HG03469 (cell line): ENCODE data around the gene CCDC178.

Source experiments
- ATAC-seq: cut with Tn5 transposase; IDR thresholded peaks from one replicate; pipeline ENCODE4 v1.9.1; 2021; ENCODE audit warnings: mild to moderate bottlenecking, moderate library complexity, moderate number of reproducible peaks; ENCODE audit not compliant: unreplicated experiment

CCDC178 gene

DNA sequence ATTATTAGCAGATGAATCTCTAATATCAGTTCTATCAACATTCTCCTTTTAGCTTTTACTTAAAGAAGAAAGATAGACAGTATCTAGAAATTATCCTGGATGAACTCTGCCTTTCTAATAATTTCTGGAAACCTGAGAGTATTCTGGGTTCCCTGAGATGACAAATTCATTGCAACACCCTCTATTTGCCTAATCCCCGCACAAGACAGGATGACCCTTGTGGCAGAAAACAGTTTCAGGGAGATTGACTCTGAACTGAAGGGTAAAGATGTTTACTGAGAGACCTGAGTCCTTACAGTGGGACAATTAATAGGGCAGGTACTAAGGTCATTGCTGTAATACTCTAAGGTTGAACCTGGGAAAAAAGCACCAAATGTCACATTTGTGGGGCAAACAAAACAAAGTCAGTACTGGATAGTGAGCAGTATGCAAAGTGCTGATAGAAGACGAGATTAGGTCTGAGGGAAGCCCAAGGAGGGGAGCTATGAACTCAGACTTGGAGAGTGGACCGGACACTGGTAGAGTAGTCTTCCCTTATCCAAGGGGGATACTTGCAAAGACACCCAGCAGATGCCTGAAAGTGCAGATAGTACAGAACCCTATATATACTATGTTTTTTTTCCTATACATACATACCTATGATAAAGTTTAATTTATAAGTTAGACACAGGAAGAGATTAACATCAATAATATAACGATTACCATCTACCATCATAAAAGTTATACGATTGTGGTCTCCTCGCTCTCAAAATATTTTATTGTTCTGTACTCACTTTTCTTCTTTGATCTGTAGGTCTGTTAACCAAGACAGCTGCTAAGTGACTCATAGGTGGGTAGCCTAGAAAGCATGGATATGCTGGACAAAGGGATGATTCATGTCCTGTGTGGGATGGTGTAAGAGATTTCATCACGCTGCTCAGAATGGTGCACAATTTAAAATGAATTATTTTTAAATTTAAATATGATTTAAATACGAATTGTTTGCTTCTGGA lies 519.4 kb downstream of the CCDC178 start:
- no peak for ATAC-seq

DNA sequence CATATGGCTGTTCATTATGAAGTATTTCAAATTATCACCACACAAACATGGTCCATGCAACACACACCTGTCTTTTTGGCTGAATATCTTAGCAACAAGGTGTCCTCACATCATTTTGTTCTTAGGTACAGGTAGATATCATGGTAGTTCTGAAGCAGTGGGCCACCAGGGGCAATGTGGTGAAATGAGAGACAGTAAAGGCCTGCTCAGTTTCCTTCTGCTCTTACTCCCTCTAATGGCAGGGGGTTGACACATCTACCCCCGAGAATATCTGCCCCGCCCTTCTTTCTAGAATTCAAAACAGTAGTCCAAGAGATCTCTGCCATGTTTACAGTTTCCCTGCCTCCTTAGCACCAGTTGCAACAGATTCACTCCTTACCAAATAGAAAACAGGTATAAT lies 520.7 kb downstream of the CCDC178 start:
- peak; percentile 91 for ATAC-seq

DNA sequence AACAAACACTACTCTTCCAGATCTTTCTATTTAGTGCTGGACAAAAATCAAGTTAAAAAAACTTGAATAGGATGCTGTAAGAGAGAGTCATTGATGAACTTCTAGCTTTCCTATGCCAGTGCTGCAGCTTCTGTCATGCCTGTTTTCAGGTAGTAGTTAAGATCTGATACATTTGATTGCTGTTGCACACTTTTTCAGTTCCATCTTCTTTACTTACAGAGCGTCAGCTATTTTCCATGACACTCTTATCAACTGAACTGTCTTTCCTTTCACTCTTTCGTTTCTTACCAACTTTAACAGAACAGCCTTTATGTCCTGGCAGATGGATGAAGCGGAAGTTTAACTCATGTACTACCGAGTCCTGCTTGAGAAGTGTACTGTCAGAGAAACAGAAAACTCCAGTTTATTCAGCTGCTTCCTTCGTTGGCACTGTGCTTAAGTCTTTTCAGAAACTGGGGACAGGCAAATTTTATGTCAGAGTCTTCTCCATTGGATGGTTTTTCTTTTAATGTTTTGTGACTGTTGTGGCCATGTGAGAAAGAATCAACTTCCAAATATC lies 521.8 kb downstream of the CCDC178 start:
- ATAC-seq: no peak

DNA sequence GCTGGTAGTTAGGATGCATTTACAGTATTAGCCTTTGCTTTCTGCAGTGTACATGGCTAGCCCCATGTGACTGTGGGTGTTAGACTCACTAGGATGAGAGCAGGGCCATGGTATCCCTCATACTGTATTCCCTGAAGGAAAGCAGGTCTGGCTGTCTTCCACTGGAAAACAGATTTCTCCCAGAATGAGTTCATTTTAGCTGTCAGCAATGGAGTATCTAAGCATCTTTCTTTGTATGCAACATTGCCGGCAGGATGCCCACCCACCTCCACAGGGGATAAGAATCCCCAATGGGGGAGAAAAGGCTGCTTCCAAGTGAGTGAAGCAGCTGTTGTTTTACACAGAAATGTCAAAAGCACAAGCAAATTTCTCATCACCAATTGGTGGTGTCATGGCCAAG lies 525.0 kb downstream of the CCDC178 start:
- ATAC-seq: no peak

DNA sequence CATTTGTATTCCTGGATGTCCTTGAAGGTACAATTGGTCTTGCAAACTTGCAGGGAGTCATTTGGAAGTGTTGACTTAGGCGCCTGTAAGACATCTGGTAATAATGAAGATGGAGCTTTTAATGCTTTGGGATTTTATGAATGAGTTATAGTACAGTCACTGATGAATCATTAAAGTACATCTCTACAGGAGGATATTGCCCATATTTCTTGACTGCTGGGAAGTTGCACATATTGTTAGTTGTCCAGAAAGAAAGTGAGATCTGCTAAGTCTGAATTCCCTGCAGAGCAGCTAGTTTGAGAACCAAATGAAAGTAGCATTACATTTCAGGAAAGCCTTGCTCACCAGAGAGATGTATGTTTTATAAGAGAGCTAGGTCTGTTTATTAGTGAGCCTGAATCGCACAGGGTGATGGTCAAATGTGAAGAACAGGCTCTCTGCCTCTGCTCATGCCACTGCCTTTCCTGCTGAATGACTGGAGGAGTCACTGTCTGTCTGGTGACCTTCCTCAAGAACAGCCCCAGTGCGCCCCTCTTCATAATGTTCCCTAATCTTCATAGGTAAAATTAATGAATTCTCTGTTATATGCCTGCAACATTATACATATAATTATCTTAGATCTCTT lies 528.7 kb downstream of the CCDC178 start:
- no peak for ATAC-seq

DNA sequence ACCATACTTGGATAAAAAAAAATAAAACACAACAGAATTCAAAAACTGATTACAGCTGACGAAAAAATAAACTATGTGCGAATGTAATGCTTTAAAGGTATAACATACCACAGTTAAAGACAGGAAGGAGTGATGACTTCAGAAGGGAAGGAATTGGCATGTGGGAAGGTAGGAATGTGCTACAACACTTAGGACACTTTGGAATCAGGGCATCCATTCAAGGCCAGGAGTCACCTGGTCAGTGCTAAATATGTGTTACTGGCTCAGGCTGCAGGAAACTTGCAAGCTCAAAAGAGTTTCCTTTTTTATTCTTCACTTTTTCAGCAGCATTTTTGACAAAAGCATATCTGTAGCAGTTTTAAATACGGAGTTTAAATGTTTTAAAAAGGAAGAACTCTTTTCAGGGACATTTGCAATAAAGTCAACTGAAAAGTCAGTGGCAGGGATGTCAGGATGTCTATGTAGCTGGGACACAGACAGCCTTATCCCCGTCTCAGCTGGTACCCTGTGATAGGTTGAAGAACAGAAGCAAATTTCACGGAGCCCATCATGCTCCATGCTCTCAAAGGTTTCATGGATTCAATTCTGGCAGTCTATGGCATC lies 529.7 kb downstream of the CCDC178 start:
- no peak for ATAC-seq

DNA sequence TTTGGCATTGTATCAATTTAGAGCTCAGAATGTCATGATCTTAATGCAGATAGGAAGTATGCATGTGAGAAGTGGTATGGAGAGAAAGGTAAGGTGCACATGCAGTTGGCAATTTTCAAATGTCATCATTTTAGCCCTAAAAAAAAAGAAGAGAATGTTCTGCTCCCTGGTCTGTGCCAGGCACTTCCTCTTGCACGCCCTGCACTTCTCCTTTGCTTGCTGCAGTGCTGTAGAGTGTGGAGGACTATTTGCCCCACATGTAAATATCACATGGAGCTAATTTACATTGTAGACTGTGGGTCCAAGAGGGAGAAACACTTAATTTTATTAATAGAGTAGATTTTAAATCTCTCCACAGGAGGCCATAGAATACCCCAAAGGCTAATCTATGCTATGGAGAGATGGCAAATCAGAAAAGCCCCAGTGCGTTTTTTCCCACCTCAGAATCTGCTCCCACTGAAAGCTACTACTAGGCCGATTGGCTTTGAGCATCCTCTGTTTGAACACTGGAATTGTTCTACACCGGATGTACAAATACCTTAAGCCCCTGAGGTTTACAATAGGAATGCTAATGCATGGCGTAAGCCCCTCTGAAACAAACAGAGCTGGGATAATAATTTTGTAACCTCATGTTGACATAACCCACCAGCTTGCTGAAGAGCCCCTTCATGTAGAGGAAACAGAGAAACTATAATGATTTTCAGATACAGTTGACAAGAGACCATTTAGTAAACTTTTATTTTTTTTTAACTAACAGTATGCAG lies 530.5 kb downstream of the CCDC178 start:
- ATAC-seq: no peak

DNA sequence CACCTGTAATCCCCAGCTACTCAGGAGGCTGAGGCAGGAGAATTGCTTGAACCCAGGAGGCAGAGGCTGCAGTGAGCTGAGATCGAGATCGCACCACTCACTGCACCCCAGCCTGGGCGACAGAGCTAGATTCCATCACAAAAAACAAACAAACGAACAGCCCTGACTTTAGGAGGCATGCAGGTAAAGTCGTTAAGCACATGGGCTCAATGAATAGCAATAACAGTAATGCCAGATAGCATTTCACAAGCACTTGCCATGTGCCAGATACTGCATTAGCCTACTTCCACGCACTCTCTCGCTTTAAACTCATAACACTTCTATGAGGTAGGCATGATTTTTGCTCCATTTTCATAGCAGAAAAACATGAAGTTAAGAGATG lies 532.1 kb downstream of the CCDC178 start:
- no peak for ATAC-seq

DNA sequence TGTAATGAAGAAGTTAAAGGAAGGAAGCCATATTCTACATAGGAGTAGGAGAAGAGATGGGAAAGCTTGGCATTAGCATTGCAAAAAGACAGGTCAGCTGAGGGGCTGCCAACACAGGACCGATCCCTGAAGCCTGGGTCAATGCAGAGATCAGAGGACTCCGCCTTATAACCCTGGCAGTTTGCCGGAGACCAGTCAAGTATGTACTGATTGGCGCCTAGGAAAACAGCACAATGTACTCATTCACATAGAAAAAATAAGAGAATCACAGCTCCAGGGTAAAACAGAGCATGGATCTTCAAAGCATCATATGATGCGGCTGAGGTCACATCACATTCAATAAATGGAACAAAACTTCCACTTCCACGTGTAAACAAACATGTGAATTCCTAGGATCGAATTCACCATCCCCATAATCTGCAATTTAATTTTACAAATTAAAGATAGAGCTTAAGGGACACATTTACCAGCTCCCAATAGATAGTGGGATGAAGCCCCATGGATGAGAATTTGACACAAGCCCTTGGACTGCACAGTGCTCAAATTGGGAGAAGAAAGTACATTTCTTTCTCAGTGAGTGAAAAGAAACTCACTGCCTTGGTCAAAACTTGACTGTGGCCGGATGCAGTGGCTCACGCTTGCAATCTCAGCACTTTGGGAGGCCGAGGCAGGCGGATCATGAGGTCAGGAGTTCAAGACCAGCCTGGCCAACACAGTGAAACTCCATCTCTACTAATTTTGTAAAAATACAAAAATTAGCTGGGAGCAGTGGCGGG lies 532.7 kb downstream of the CCDC178 start:
- no peak for ATAC-seq

DNA sequence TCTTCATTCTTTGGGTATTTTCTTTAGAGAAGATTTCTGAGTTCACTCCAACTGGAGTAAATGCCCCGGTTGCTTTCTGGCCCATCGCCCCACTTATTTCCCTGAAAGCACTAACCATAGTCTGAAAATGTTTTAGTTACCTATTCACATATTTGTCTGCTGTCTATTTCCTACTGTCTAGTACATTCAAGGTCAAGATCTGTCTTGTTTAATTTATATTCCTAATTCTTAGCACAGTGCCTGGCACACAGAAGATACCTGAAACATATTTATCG lies 533.3 kb downstream of the CCDC178 start:
- no peak for ATAC-seq

DNA sequence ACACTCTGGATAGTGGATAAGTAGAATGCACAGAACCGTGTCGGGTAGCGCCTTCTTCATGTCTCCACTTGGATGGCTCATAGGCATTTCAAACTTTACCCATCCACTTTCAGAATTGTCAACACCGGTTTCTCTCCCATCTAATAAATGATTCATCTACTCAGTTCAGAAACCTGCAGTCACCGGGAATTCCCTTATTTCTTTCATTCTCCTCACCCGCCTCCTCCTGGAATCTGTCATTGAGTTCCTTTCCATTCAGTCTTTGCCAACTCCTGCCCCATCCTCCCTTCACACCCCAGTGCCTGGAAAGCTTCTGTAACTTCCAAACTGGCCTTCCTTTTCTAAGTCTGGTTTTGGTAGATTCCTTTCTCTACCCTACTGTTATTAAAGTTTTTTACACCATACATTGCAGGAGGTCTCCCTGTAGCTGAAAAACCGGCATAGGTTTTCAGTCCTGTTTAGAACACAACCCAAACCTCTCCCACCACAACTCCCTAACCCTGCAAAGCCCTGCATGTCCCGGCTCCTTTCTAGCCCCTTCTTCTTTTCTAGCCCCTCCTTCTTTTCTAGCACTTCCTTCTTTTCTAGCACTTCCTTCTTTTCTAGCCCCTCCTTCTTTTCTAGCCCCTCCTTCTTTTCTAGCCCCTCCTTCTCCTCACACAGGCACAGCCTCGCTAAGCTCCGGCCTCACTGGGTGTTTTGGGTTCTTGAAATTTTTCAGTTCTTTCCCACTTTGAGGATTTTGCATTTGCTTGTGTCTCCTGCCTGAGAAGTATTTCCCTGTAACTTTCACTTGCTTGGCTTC lies 533.8 kb downstream of the CCDC178 start:
- no peak for ATAC-seq

DNA sequence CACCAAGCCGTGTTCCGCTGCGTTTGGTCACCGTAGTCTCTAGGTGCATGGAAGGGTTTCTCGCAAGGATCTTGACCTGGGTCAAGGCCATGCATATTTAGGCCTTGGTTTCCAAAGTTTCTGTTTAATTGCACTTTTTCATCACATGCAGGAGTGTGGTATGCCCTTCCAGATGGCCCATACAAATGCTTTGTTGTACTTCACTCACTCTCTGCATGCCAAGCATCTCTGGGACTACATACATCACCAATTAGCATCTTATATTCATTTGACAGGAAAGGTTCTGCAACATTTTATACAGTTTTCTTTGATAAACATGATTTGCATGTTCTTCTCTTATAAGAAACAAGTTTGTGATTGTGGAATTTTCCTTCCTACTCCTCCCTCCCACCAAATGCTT lies 534.9 kb downstream of the CCDC178 start:
- no peak for ATAC-seq

DNA sequence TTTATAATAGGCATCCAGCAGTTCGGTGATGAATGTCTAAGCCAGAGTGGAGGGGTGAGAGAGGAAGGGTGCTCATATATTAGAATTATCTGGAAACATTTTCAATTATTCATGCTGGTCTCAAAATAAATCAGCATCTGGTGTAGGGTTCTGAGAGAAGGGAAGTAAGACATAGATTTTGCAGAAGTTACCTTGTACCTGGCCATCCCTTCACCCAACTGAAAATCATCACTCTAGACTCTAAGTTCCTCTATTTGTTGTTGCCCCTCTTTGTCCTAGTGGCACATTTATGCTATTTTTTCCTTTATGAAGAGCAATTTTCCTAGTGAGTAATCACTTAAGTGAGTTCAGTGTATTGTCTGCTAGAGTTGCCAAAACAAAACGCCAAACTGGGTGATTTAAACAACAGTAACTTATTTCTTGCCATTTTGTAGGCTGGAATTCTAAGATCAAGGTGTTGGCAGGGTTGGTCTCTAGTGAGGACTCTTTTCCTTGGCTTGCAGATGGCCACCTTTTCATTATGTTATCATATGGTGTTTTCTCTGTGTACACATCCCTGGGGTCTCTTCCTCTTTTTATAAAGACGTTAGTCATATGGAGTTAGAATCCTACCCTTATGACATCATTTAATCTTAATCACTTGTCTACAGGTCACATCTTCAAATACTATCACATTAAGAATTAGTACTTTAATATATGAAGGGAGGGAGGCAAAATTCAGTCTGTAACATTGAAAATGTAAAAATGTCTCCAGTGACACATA lies 537.8 kb downstream of the CCDC178 start:
- ATAC-seq: no peak

DNA sequence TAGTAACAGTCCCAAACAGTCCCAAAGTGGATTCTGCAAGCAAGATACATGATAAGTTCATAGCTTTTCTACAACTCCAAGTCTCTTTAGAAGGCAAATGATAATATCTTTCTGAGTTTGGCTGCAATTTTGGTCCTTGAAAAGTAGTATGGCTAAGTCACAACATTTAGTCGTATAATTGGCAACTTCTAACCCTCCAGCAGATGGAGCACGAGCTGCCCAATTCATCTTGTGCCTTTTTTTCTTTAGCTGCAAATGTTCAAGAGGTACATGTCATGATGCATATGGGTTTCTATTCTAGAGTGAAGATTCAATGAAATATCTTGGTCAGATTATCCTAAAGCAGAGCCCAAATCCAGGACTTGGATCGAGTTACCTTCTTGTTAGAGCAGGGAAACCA lies 540.7 kb downstream of the CCDC178 start:
- ATAC-seq: no peak

DNA sequence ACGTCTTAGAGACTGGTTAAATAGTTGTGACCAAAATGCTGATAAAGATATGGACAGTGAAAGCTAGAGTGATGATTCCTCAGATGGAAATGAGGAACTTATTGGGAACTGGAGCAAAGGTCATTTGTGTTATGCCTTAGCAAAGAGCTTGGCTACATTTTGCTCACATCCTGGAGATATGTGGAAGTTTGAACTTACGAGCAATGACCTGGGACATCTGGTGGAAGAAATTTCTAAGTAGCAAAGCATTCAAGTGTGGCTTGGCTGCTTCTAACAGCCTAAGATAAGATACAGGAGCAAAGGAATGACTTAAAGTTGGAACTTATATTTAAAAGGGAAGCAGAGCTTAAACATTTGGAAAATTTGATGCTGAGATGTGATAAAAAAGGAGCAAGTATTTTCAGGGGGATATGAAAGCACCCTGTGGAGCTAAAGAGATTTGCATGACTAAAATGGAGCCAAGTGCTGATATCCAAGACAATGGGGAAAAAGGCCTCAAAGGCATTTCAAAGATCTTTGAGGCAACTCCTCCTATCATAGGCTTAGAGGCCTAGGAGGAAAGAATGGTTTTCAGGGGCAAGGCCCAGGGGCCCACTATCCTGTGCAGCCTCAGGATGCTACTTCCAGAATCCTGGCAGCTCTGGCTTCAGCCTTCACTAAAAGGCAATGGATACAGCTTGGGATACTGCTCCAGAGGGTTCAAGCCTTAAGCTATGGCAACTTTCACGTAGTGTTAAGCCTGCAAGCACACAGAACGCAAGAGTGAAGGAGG lies 543.6 kb downstream of the CCDC178 start:
- no peak for ATAC-seq

DNA sequence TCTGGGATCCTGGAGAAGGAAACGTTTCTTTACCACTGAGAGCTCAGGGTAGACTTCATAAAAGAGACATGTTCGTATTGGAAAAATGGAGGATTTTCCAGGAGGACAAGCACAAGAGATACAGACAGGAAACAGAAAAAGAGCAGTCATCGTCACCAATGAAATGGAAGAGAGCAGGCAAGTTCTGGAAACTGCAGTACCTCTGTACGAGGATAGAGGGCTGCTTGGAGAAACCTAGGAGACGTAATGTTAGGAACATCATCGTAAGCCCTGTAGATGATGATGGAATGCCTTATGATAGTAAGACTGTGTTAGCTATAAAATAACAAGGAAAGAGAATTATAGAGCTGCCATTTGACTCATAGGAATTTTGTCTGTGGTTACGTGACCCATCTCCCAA lies 546.6 kb downstream of the CCDC178 start:
- ATAC-seq: no peak

DNA sequence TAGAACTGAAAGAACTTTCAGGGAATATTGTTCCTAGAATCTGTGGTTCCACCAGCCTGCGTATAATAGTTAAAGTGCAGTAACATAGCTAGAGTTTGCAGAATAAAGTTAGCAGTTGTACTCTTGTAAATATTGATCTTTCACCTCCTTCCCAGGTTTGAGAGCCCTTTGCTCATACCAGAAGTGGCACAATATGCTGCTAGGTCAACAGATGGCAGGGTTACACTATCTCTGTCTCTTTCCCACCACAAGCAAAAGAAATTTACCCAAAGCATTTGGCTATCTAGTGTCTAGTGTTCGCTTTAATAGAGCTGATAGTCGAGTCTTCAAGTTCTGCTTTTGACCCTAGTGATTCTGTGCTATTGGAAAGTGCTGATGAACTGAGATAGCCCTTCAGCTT lies 548.7 kb downstream of the CCDC178 start:
- ATAC-seq: no peak

DNA sequence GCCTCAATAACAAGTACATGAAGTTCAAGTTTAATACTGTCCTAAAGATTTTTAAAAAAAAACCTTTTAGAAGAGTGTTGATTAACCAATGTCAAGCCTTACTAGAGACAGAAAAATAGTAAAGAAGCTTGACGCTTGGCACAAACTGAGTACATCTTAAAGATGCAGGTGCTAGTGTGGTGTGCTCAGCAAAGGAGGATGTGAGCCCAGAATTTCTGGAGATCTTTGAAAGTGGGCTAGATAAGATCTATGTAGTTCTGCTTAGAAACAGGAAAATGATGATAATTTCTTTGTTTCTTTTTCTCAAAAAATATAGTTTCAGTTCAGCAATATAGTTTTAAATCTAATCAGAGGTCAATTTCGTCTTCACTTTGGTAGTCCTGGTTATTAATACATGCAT lies 549.4 kb downstream of the CCDC178 start:
- ATAC-seq: no peak
